Mesodermal cell (in vitro differentiated cells): ENCODE results near the gene C22orf31.
A peak's percentile ranks its signal among the peaks of the same experiment; 100 is the strongest.
"Not testable (repeated sequence)": the region's sequence is repeated elsewhere in the genome, so short reads cannot be mapped to it uniquely, and the experiment has no call there.

Experiments
- H3K27ac ChIP-seq: 2 replicates; pipeline ENCODE4 v1.7.0; 2013; ENCODE audit warnings: mild to moderate bottlenecking, low read depth, low read length, moderate library complexity; ENCODE audit not compliant: severe bottlenecking
- H3K36me3 ChIP-seq: 2 replicates; pipeline ENCODE4 v1.7.1; 2013; ENCODE audit warnings: mild to moderate bottlenecking, low read length, moderate library complexity; ENCODE audit not compliant: control insufficient read depth, insufficient read depth
- H3K4me1 ChIP-seq: one replicate; pipeline ENCODE4 v1.7.1; 2013; ENCODE audit warnings: mild to moderate bottlenecking, low read length; ENCODE audit not compliant: insufficient read depth, control insufficient read depth, poor library complexity, severe bottlenecking
- H3K4me3 ChIP-seq: 2 replicates; pipeline ENCODE4 v1.7.0; 2013; ENCODE audit warnings: low read length, control low read depth, mild to moderate bottlenecking; ENCODE audit not compliant: insufficient read depth, poor library complexity, severe bottlenecking; ENCODE audit errors: extremely low read depth
- H3K9me3 ChIP-seq: 2 replicates; pipeline ENCODE4 v1.7.1; 2013; ENCODE audit warnings: mild to moderate bottlenecking, low read length, moderate library complexity; ENCODE audit not compliant: control insufficient read depth
- WGBS, 2 experiments: methylation state at CpG; one replicate each; pipeline ENCODE4 v1.1.5; 2013; ENCODE audit warnings: missing lambda C conversion rate in 2 of 2; ENCODE audit not compliant: insufficient coverage in 2 of 2; 5-methylcytosine and 5-hydroxymethylcytosine counted together

C22orf31 gene

GRCh38 chr22:29093501-29094300 is 32.1 kb upstream of the C22orf31 start:
- peaks cover 21% of the 10 kb centered on the region for H3K4me1 ChIP-seq
- no peaks in the 10 kb centered on the region for H3K36me3 ChIP-seq
- H3K4me3 ChIP-seq, result no peak overlapping the region
- 87 to 88% methylated on average over 3 of the region's 4 CpGs for WGBS, 2 experiments
- peak overlapping the region; percentile 51 for H3K27ac ChIP-seq
- no peaks in the 10 kb centered on the region for H3K9me3 ChIP-seq

- no peak overlapping the region for H3K27ac ChIP-seq
These were observed 31.4 kb upstream of the C22orf31 start for GRCh38 chr22:29093030-29093429.

GRCh38 chr22:29092243-29092642 is 30.6 kb upstream of the C22orf31 start:
- no peak overlapping the region for H3K4me3 ChIP-seq
- WGBS, 2 experiments, result 88 to 100% methylated on average over 2 to 3 of the region's 4 CpGs

More at GRCh38 chr22:29093030-29093429, 31.4 kb upstream of the C22orf31 start:
- Histone ChIP-seq H3K36me3 (no peaks in the 10 kb centered on the region), H3K4me3 (no peak overlapping the region), H3K9me3 (no peaks in the 10 kb centered on the region), H3K4me1 (peaks cover 21% of the 10 kb centered on the region)
- WGBS, 2 experiments, result 91 to 100% methylated on average over 1 of the region's 1 CpG

GRCh38 chr22:29090039-29090438 is 28.4 kb upstream of the C22orf31 start:
- H3K9me3 ChIP-seq, result no peaks in the 10 kb centered on the region
- WGBS, 2 experiments, result 83 to 92% methylated on average over 1 to 2 of the region's 3 CpGs

More at GRCh38 chr22:29092243-29092642, 30.6 kb upstream of the C22orf31 start:
- H3K27ac ChIP-seq, result no peak overlapping the region
- H3K9me3 ChIP-seq, result no peaks in the 10 kb centered on the region
- H3K36me3 ChIP-seq, result no peaks in the 10 kb centered on the region
- peaks cover 21% of the 10 kb centered on the region for H3K4me1 ChIP-seq

GRCh38 chr22:29089507-29089906 is 27.9 kb upstream of the C22orf31 start:
- Histone ChIP-seq H3K27ac (no peak overlapping the region), H3K36me3 (no peaks in the 10 kb centered on the region), H3K9me3 (no peaks in the 10 kb centered on the region), H3K4me3 (no peak overlapping the region), H3K4me1 (peaks cover 13% of the 10 kb centered on the region)
- 75 to 96% methylated on average over 3 of the region's 3 CpGs for WGBS, 2 experiments

More at GRCh38 chr22:29090039-29090438, 28.4 kb upstream of the C22orf31 start:
- H3K27ac ChIP-seq, result no peak overlapping the region
- no peaks in the 10 kb centered on the region for H3K36me3 ChIP-seq
- peaks cover 13% of the 10 kb centered on the region for H3K4me1 ChIP-seq
- no peak overlapping the region for H3K4me3 ChIP-seq

GRCh38 chr22:29088809-29089208 is 27.2 kb upstream of the C22orf31 start:
- 94 to 100% methylated on average over 2 of the region's 3 CpGs for WGBS, 2 experiments
- Histone ChIP-seq H3K4me3 (no peak overlapping the region), H3K36me3 (no peaks in the 10 kb centered on the region), H3K4me1 (peaks cover 17% of the 10 kb centered on the region), H3K27ac (no peak overlapping the region), H3K9me3 (no peaks in the 10 kb centered on the region)

- Histone ChIP-seq H3K36me3 (no peaks in the 10 kb centered on the region), H3K27ac (no peak overlapping the region), H3K4me1 (peaks cover 12% of the 10 kb centered on the region), H3K4me3 (no peak overlapping the region), H3K9me3 (no peaks in the 10 kb centered on the region)
- no CpG with 5 or more reads among the region's 2 CpGs for WGBS, 2 experiments
These were observed 25.4 kb upstream of the C22orf31 start for GRCh38 chr22:29087012-29087411.

- no peak overlapping the region for H3K27ac ChIP-seq
- 65 to 68% methylated on average over 3 to 5 of the region's 5 CpGs for WGBS, 2 experiments
- peaks cover 12% of the 10 kb centered on the region for H3K4me1 ChIP-seq
- no peak overlapping the region for H3K4me3 ChIP-seq
- no peaks in the 10 kb centered on the region for H3K36me3 ChIP-seq
- H3K9me3 ChIP-seq, result no peaks in the 10 kb centered on the region
These were observed 22.4 kb upstream of the C22orf31 start for GRCh38 chr22:29083933-29084591.

GRCh38 chr22:29083576-29083932 is 21.9 kb upstream of the C22orf31 start:
- not testable (repeated sequence) for H3K9me3 ChIP-seq, H3K27ac ChIP-seq, H3K36me3 ChIP-seq, H3K4me3 ChIP-seq
- WGBS, 2 experiments, result 83 to 96% methylated on average over 7 of the region's 7 CpGs
- peaks cover 12% of the 10 kb centered on the region for H3K4me1 ChIP-seq

- WGBS, 2 experiments, result 83 to 95% methylated on average over 2 of the region's 7 CpGs
- Histone ChIP-seq H3K9me3 (no peaks in the 10 kb centered on the region), H3K27ac (no peak overlapping the region), H3K4me1 (peaks cover 12% of the 10 kb centered on the region), H3K4me3 (no peak overlapping the region), H3K36me3 (no peaks in the 10 kb centered on the region)
These were observed 21.4 kb upstream of the C22orf31 start for GRCh38 chr22:29082826-29083545.
